Activated CD8-positive, alpha-beta T cell treated with anti-CD3 and anti-CD28 coated beads, Interleukin-2, amount 10 ng/mL, durations not matched to agents 7 days and 5 days (primary cell): ENCODE data around the gene HGF. TPM values are rescaled to one million over a fixed set of nuclear protein-coding genes. Genes with fewer than 3 reads are reported as not detected.

ENCODE experiments used
- ATAC-seq: fragments of 150-1000 bp; cut with Tn5 transposase; one replicate; pipeline ENCODE4 v1.10.0; 2021; ENCODE audit warnings: moderate library complexity
- CTCF ChIA-PET: fragments of 350-600 bp; sonication (Branson Sonifier 250); formaldehyde crosslinking; loops from one replicate; lab custom pipeline; 2021; ENCODE audit warnings: antibody characterized with exemption; lab: Charles Lee
- POLR2A ChIA-PET: fragments of 350-600 bp; sonication (Branson Sonifier 250); formaldehyde crosslinking; loops from one replicate; lab custom pipeline; 2021; ENCODE audit warnings: antibody characterized with exemption; lab: Charles Lee
- DNase-seq: peaks from one replicate; pipeline ENCODE4 v3.0.0-alpha.2; 2020
- H3K27ac Mint-ChIP-seq: one replicate; pipeline ENCODE4 v1.8.0; 2021; ENCODE audit warnings: mild to moderate bottlenecking, mixed read lengths
- H3K27me3 Mint-ChIP-seq: one replicate; pipeline ENCODE4 v1.8.0; 2021; ENCODE audit warnings: low read depth, mixed read lengths
- H3K36me3 Mint-ChIP-seq: one replicate; pipeline ENCODE4 v1.8.0; 2021; ENCODE audit warnings: low read depth, mixed read lengths
- H3K4me1 Mint-ChIP-seq: one replicate; pipeline ENCODE4 v1.8.0; 2021; ENCODE audit warnings: low read depth, mixed read lengths
- H3K4me3 Mint-ChIP-seq: one replicate; pipeline ENCODE4 v1.8.0; 2021; ENCODE audit warnings: mild to moderate bottlenecking, mixed read lengths
- H3K9me3 Mint-ChIP-seq: one replicate; pipeline ENCODE4 v1.8.0; 2022; ENCODE audit warnings: mixed read lengths; ENCODE audit not compliant: insufficient read depth
- total RNA-seq, 2 experiments: library from RNA; stranded (reverse); gene quantifications; one replicate each; pipeline ENCODE4 v1.2.3, GENCODE V29; 2021

The HGF gene
- total RNA-seq, 2 experiments from 2014 or later: not detected

DNA sequence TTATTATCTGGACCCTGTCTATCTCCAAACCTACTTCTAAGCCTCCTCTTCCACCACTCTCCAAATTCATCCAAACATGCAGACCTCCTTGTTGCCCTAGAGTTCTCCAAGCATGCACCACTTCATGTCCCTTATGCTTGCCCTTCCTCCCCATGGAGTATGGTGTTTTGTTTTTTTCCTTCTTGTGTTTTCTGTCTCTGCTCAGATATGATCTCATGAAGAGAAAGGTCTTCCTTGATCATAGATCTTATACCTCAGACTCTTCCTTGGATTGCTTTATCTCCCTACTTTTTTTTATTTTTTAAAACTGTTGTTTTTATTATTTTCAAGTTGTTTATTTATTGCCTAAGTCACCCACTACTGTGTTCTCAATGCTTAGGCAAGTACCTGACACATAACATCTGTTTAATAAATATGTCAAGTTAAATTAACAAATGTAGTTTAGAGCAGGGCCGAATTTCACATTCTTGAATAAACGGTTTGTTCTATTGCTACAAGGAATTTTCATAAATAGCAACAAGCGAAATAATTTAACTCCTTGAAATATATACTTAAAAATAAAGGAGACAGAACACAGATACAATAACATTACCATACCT is 84.5 kb downstream of the HGF start:
- ATAC-seq: no peak
- POLR2A ChIA-PET: no interaction called here
- Mint-ChIP-seq H3K27me3 (no peaks in the 10 kb centered on the region), H3K4me3 (no peak overlapping the region), H3K9me3 (peaks cover 2% of the 10 kb centered on the region), H3K27ac (no peak overlapping the region), H3K4me1 (no peaks in the 10 kb centered on the region), H3K36me3 (no peaks in the 10 kb centered on the region)
- no peak for DNase-seq
- CTCF ChIA-PET: no interaction called here

DNA sequence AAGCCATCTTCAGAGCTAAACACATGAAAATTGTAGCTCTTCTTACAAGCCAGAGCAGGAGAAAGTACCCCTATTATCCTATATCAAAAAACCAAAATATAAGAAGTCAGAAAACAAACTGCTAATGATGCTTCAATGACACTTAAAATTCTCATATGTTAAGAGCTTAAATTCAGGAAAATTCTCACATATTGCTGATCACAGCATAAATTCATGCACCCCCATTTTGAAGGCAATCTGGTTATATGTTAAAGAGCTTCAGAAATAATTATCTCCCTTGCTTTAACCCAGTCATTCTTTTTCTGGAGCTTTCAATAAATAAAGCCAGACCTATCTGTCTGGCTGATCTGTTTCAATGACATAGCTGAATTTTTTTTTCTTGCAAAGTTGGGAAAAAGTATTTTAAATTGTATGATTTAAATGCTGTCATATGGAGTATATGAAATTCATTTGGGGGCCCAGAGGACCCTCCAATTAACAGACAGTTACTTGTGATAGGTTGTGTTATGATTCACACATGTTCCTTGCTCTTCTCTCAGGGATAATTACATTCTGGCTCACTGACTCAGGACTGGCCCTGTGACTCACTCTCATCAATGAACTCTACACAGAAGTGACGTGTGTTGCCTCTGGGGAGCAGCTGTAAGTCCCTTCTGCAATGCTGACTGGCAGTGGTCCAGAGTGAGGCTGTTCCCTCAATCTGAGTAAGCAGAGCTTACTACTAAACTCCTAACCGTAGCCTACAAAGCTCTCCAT is 85.2 kb downstream of the HGF start:
- ATAC-seq: no peak
- POLR2A ChIA-PET: no interaction called here
- CTCF ChIA-PET: no interaction called here
- no peak for DNase-seq
- no peak overlapping the region for H3K4me3 Mint-ChIP-seq
- H3K27ac Mint-ChIP-seq: no peak overlapping the region
- H3K4me1 Mint-ChIP-seq: no peaks in the 10 kb centered on the region
- no peaks in the 10 kb centered on the region for H3K27me3 Mint-ChIP-seq
- peaks cover 5% of the 10 kb centered on the region for H3K9me3 Mint-ChIP-seq
- no peaks in the 10 kb centered on the region for H3K36me3 Mint-ChIP-seq

DNA sequence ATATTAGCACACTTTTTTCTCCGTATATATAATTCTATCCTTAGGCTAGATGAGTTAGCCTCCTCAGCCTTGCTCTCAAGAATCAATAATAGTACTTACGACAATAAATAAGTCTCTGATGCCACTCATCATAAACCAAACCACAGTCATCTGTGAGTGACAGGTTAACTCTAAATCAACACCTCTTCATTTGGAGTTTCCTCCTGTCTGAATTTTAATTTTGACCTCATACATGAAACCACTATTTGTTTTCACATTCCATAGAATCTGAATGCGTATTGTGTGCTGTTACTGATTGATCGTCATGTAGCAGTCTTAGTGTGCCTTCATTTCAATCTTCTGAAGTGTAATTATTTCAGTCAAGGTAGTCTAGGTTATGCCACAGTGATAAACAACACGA is 85.8 kb downstream of the HGF start:
- Mint-ChIP-seq H3K9me3 (peaks cover 5% of the 10 kb centered on the region), H3K27ac (no peak overlapping the region)
- CTCF ChIA-PET: no interaction called here

GRCh38 chr7:81682873-81683272 is 87.0 kb downstream of the HGF start:
- Mint-ChIP-seq H3K9me3 (peaks cover 5% of the 10 kb centered on the region), H3K27me3 (no peaks in the 10 kb centered on the region), H3K27ac (no peak overlapping the region), H3K4me3 (no peak overlapping the region), H3K4me1 (no peaks in the 10 kb centered on the region), H3K36me3 (no peaks in the 10 kb centered on the region)
- ChIA-PET POLR2A (no interaction called here), CTCF (no interaction called here)
- DNase-seq (no peak), ATAC-seq (no peak)

More for the DNA sequence above, 85.8 kb downstream of the HGF start:
- ATAC-seq (no peak), DNase-seq (no peak)
- POLR2A ChIA-PET: no interaction called here
- no peaks in the 10 kb centered on the region for H3K27me3 Mint-ChIP-seq
- H3K4me1 Mint-ChIP-seq: no peaks in the 10 kb centered on the region
- H3K4me3 Mint-ChIP-seq: no peak overlapping the region
- H3K36me3 Mint-ChIP-seq: no peaks in the 10 kb centered on the region

DNA sequence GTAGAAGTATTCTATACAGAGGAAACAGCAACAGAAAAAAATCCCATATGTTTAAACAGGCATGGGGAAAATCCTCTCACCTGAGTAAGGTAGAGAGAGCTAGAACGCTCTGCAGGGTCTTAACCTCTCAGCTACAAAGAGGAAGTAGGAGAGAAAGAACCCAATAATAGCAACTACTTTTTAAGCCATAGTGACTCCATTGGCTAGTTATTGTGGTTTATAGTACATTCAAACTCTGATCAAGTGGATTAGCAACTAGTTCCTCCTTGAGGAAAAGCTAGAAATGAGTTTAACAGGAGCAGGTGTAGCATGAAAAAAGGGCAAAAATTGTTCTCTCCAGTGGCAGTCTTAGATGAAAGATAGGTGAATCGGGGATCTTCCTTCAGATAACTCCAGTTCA is 89.7 kb downstream of the HGF start:
- Mint-ChIP-seq H3K4me3 (no peak overlapping the region), H3K27ac (no peak overlapping the region), H3K27me3 (no peaks in the 10 kb centered on the region), H3K4me1 (no peaks in the 10 kb centered on the region), H3K9me3 (peaks cover 5% of the 10 kb centered on the region), H3K36me3 (no peaks in the 10 kb centered on the region)
- ATAC-seq (no peak), DNase-seq (no peak)
- ChIA-PET CTCF (no interaction called here), POLR2A (interaction anchor here (0.6 kb wide), 1 partner anchor 859 kb away, joined by 3 read pairs; no protein-coding TSS in a partner anchor)

DNA sequence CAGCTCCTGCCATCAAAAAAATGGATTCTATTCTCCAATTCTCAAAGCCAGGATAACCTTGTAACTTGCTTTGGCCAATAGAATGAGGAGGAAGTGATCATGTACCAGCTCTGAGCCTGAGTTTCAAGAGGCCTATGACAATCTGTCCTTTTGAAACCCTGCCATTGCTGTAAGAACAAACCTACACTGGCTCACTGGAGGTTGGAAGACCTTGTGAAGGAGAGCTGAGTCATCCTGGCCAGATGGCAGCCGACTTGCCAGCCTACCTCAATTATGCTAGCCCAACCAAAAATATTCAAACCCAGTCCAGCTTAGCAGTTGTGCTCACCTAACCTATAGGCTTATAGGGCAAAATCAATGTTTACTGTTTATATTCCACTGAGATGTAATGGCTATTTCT is 93.0 kb downstream of the HGF start:
- Mint-ChIP-seq H3K9me3 (peaks cover 5% of the 10 kb centered on the region), H3K27ac (no peak overlapping the region), H3K4me1 (no peaks in the 10 kb centered on the region), H3K36me3 (no peaks in the 10 kb centered on the region), H3K27me3 (no peaks in the 10 kb centered on the region), H3K4me3 (no peak overlapping the region)
- ChIA-PET CTCF (no interaction called here), POLR2A (no interaction called here)
- DNase-seq (no peak), ATAC-seq (no peak)

GRCh38 chr7:81676105-81676811 is 93.6 kb downstream of the HGF start:
- Mint-ChIP-seq H3K4me3 (no peak overlapping the region), H3K27me3 (no peaks in the 10 kb centered on the region), H3K27ac (no peak overlapping the region), H3K4me1 (no peaks in the 10 kb centered on the region), H3K9me3 (peaks cover 5% of the 10 kb centered on the region), H3K36me3 (no peaks in the 10 kb centered on the region)
- DNase-seq (no peak), ATAC-seq (no peak)
- ChIA-PET CTCF (no interaction called here), POLR2A (no interaction called here)

DNA sequence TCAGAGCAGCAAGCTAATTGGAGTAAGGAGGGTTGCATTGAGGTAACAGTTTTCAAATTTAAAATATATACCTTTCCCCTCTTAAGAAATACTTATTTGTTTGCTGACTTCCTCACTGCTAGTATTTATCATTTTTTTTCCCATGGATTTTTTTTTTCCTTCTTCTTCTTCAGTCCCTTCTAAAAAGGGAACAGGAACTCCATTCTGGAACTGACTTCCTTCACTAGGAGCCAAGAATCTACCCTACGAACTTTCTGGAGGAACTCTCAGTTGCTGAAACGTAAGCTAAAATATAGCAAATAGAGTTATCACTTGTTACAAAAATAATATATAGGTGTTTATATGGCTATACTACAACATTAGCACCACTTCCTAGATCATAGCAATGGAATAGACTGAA is 95.4 kb downstream of the HGF start:
- H3K27me3 Mint-ChIP-seq: no peaks in the 10 kb centered on the region
- DNase-seq: no peak
- POLR2A ChIA-PET: no interaction called here
- no peaks in the 10 kb centered on the region for H3K9me3 Mint-ChIP-seq
- H3K27ac Mint-ChIP-seq: no peak overlapping the region
- ATAC-seq: no peak
- H3K4me1 Mint-ChIP-seq: no peaks in the 10 kb centered on the region
- CTCF ChIA-PET: no interaction called here
- no peak overlapping the region for H3K4me3 Mint-ChIP-seq
- no peaks in the 10 kb centered on the region for H3K36me3 Mint-ChIP-seq

DNA sequence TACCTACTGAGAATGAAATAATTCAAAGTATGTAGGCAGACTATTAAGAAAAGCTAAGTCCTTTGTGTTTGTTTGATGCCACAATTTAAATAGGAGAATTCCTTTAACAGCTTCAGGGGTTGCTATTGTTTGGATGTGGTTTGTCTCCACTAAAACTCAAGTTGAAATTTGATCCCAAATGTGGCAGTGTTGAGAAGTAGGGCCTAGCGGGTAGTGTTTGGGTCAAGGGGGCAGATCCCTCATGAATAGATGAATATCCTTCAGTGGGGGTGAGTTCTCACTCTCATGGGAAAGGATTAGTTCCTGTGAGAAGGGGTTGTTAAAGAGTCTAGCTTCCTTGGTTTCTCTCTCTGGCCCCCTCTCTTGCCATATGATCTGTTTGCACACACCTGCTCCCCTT is 97.0 kb downstream of the HGF start:
- ATAC-seq: no peak

DNA sequence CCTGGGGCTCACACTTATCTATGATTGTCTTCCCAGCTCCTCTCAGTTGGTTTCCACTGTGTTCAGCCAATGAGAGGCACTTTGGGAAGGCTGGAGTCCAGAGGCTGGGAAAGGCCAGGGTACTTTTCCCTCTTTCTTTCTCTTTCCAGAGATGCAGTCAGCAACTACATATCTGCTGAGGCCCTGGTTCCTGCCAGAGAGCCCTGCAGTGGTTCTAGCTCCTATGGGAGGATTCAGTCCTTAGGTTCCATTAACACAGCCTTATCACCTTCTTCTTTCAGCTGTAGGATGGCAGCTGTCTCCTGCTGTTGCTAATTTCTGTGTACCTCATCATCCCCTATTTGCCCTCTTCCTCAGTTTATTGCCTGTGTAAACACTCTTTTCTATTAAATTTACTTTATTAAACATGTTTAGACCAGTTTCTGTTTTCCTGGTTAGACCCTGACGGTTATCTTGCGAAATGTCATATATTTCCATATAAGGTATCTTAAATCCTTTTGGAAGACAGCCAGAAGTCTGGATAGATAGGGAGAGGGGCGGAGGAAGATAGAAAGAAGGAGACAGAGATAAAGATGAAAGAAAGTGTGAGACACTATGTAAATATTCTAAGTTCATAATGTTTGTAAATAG is 100.3 kb downstream of the HGF start:
- Mint-ChIP-seq H3K9me3 (no peaks in the 10 kb centered on the region), H3K4me3 (no peak overlapping the region), H3K36me3 (no peaks in the 10 kb centered on the region), H3K27ac (no peak overlapping the region), H3K4me1 (no peaks in the 10 kb centered on the region), H3K27me3 (no peaks in the 10 kb centered on the region)
- POLR2A ChIA-PET: no interaction called here
- DNase-seq (no peak), ATAC-seq (no peak)
- CTCF ChIA-PET: no interaction called here

More for the DNA sequence above, 97.0 kb downstream of the HGF start:
- Mint-ChIP-seq H3K4me1 (no peaks in the 10 kb centered on the region), H3K27ac (no peak overlapping the region), H3K4me3 (no peak overlapping the region), H3K27me3 (no peaks in the 10 kb centered on the region), H3K9me3 (no peaks in the 10 kb centered on the region), H3K36me3 (no peaks in the 10 kb centered on the region)
- DNase-seq: no peak
- CTCF ChIA-PET: no interaction called here
- POLR2A ChIA-PET: no interaction called here

GRCh38 chr7:81666209-81666608 is 103.6 kb downstream of the HGF start:
- ATAC-seq: no peak
- no peaks in the 10 kb centered on the region for H3K4me1 Mint-ChIP-seq
- H3K9me3 Mint-ChIP-seq: no peaks in the 10 kb centered on the region
- no peak overlapping the region for H3K27ac Mint-ChIP-seq
- DNase-seq: no peak
- no peaks in the 10 kb centered on the region for H3K27me3 Mint-ChIP-seq
- POLR2A ChIA-PET: no interaction called here
- CTCF ChIA-PET: no interaction called here
- H3K4me3 Mint-ChIP-seq: no peak overlapping the region
- H3K36me3 Mint-ChIP-seq: no peaks in the 10 kb centered on the region

DNA sequence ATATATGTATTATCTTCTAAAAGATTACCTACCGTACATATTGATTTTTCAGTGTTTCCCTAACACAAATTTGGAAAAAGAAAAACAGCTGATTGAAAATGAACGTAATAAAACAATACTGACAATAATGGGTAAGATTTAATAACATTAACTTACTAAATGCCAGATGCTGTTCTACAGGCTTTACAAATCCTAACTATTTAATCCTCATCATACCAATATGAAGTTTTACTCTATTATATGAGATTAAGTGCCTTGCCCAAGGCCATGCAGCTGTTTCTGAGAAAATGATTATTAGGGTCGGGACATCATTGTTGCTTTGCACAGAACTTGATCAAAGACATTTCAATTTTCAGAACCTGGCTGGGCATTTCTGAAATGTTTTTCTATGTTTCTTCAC is 104.6 kb downstream of the HGF start:
- H3K27me3 Mint-ChIP-seq: no peaks in the 10 kb centered on the region
- no peak for ATAC-seq
- H3K36me3 Mint-ChIP-seq: no peaks in the 10 kb centered on the region
- CTCF ChIA-PET: no interaction called here
- no peak overlapping the region for H3K27ac Mint-ChIP-seq
- H3K4me1 Mint-ChIP-seq: no peaks in the 10 kb centered on the region
- no peak overlapping the region for H3K4me3 Mint-ChIP-seq
- H3K9me3 Mint-ChIP-seq: no peaks in the 10 kb centered on the region
- DNase-seq: no peak
- POLR2A ChIA-PET: interaction anchor here (0.7 kb wide), 1 partner anchor 910 kb away, joined by 3 read pairs; no protein-coding TSS in a partner anchor
